Endothelial cell of umbilical vein (primary cell): ENCODE results near the gene LATS2. TPM values are rescaled to one million over a fixed set of nuclear protein-coding genes. Genes with fewer than 3 reads are reported as not detected.

Experiments
- BruUV-seq: library from RNA; stranded (reverse); fragments of 400-500 nt; replicated peaks from 2 replicates; lab custom pipeline; 2021; lab: Mats Ljungman, UMichigan
- CTCF ChIA-PET: fragments of 300-600, 350-600 bp; sonication (Branson Sonifier 250); formaldehyde crosslinking; loops from one replicate; lab custom pipeline; 2021; ENCODE audit warnings: antibody characterized with exemption, inconsistent platforms; lab: Charles Lee
- POLR2A ChIA-PET: fragments of 300-600, 350-600 bp; sonication (Branson Sonifier 250); formaldehyde crosslinking; loops from one replicate; lab custom pipeline; 2021; ENCODE audit warnings: antibody characterized with exemption, inconsistent platforms; lab: Charles Lee
- DNase-seq: peaks from one replicate; pipeline ENCODE4 v3.0.0-alpha.2; 2011; ENCODE audit warnings: low read depth, low spot score
- FAIRE-seq: peaks from 2 replicates; lab custom pipeline; 2011; peaks lifted over from hg19 to GRCh38; lab: Jason Lieb, UNC
- H2AFZ ChIP-seq: 2 replicates; pipeline ENCODE4 v1.6.0; 2012; ENCODE audit warnings: low read depth, low read length, control low read depth, inconsistent platforms
- H3K27ac ChIP-seq: 2 replicates; pipeline ENCODE4 v1.5.1; 2011; ENCODE audit warnings: low read depth, mild to moderate bottlenecking, control low read depth, low read length, moderate library complexity; ENCODE audit not compliant: insufficient read depth
- H3K27me3 ChIP-seq, 2 experiments: 2 replicates each; pipeline versions ENCODE4 v1.6.0 to v1.6.1; 2011; ENCODE audit warnings: low read length in 2 of 2, mixed read lengths in 1 of 2; ENCODE audit not compliant: control insufficient read depth in 2 of 2, insufficient read depth in 2 of 2
- H3K36me3 ChIP-seq, 2 experiments: 2 replicates in 1 of 2; 3 replicates in 1 of 2; pipeline ENCODE4 v1.5.1; 2011; ENCODE audit warnings: low read length in 2 of 2, mild to moderate bottlenecking in 1 of 2, moderate library complexity in 1 of 2; ENCODE audit not compliant: control insufficient read depth in 2 of 2, insufficient read depth in 2 of 2; ENCODE audit errors: extremely low read depth in 1 of 2
- H3K4me1 ChIP-seq: 3 replicates; pipeline ENCODE4 v1.5.1; 2011; ENCODE audit warnings: mild to moderate bottlenecking, low read length; ENCODE audit not compliant: control insufficient read depth, insufficient read depth; ENCODE audit errors: extremely low read depth
- H3K4me2 ChIP-seq: 2 replicates; pipeline ENCODE4 v1.6.1; 2011; ENCODE audit warnings: low read length, control low read depth, mixed read lengths; ENCODE audit not compliant: insufficient read depth
- H3K4me3 ChIP-seq, 3 experiments: fragments of 200-600 bp in 1 of 3; sonication (generic), shearing (Covaris generic) in 1 of 3; replicated peaks in 1 of 3; 2 replicates each; pipeline ENCODE4 v1.5.1; 2011 to 2016; ENCODE audit warnings: control low read depth in 3 of 3, low read length in 3 of 3, mild to moderate bottlenecking in 2 of 3, inconsistent platforms in 1 of 3, low read depth in 1 of 3, moderate library complexity in 1 of 3; ENCODE audit not compliant: insufficient read depth in 1 of 3
- H3K79me2 ChIP-seq: 2 replicates; pipeline ENCODE4 v1.6.0; 2012; ENCODE audit warnings: low read length, inconsistent platforms; ENCODE audit not compliant: control insufficient read depth, insufficient read depth
- H3K9ac ChIP-seq: replicated peaks from 2 replicates; pipeline ENCODE3; 2011; ENCODE audit warnings: low read length, control low read depth; ENCODE audit not compliant: insufficient read depth; ENCODE audit errors: extremely low read depth
- H3K9me1 ChIP-seq: replicated peaks from 3 replicates; pipeline ENCODE4 v1.6.0; 2011; ENCODE audit warnings: mild to moderate bottlenecking, low read length; ENCODE audit not compliant: control insufficient read depth, insufficient read depth; ENCODE audit errors: extremely low read depth
- H3K9me3 ChIP-seq: replicated peaks from 2 replicates; pipeline ENCODE4 v1.5.1; 2012; ENCODE audit warnings: low read length, inconsistent platforms; ENCODE audit not compliant: control insufficient read depth, insufficient read depth
- H4K20me1 ChIP-seq: replicated peaks from 2 replicates; pipeline ENCODE3; 2011; ENCODE audit warnings: mild to moderate bottlenecking, low read length; ENCODE audit not compliant: control insufficient read depth, insufficient read depth; ENCODE audit errors: extremely low read depth
- EZH2 ChIP-seq: IDR thresholded peaks from 2 replicates; pipeline ENCODE4 v1.6.1; 2012; ENCODE audit warnings: borderline replicate concordance, low read depth, mild to moderate bottlenecking, moderate library complexity, low read length, inconsistent platforms; ENCODE audit not compliant: severe bottlenecking
- FOS ChIP-seq: IDR thresholded peaks from 2 replicates; pipeline ENCODE4 v1.6.1; 2011; ENCODE audit warnings: mild to moderate bottlenecking, low read length, moderate library complexity, borderline replicate concordance; ENCODE audit not compliant: insufficient read depth
- GATA2 ChIP-seq: IDR thresholded peaks from 2 replicates; pipeline ENCODE4 v1.7.0; 2011; ENCODE audit warnings: low read depth, mild to moderate bottlenecking, moderate library complexity, mixed read lengths, low read length; ENCODE audit not compliant: insufficient read length, insufficient read depth
- JUN ChIP-seq: IDR thresholded peaks from 2 replicates; pipeline ENCODE4 v1.6.1; 2011; ENCODE audit warnings: borderline replicate concordance, low read depth; ENCODE audit not compliant: insufficient read length, insufficient read depth
- POLR2A ChIP-seq: IDR thresholded peaks from 2 replicates; pipeline ENCODE4 v1.6.1; 2012; ENCODE audit warnings: low read depth, mild to moderate bottlenecking, control low read depth, low read length
- POLR2AphosphoS5 ChIP-seq: IDR thresholded peaks from 2 replicates; pipeline ENCODE4 v1.6.1; 2012; ENCODE audit warnings: low read depth, mild to moderate bottlenecking, control low read depth, low read length, moderate library complexity; ENCODE audit not compliant: insufficient read depth
- dilution Hi-C: fragments of 300-500 bp; cut with MboI; formaldehyde crosslinking; loops from one replicate; pipeline ENCODE4 v1.15.0; 2019; ENCODE audit warnings: low sequenced_read_pairs; ENCODE audit not compliant: extremely low pct_ligation_motif_present
- intact Hi-C: fragments of 100-400 bp; cut with micrococcal nuclease; formaldehyde crosslinking; loops from one replicate; pipeline ENCODE4 v1.10.0; 2022
- polyA plus RNA-seq, 4 experiments: library from polyadenylated mRNA; depleted of rRNA in 3 of 4; stranded (reverse) in 3 of 4; unstranded in 1 of 4; fragments of >200 nt; gene quantifications; 2 replicates each; pipeline versions ENCODE4 v1.2.1 to v1.2.3, GENCODE V29; 2011 to 2012; ENCODE audit warnings: missing spikeins in 1 of 4
- total RNA-seq: library from RNA; stranded (reverse); gene quantifications from 2 replicates; pipeline ENCODE4 v1.2.3, GENCODE V29; 2021
- TF ChIP-seq, protein P1 (sequence below): IDR thresholded peaks from 2 replicates; pipeline ENCODE4 v1.6.1; 2011; ENCODE audit not compliant: insufficient read depth, insufficient read length

Gene LATS2
- total and polyA plus RNA-seq, 2 donors (not counting 3 experiments of a cell fraction or from before 2014, with no cell fraction given): 33.5 to 67.6 TPM

DNA sequence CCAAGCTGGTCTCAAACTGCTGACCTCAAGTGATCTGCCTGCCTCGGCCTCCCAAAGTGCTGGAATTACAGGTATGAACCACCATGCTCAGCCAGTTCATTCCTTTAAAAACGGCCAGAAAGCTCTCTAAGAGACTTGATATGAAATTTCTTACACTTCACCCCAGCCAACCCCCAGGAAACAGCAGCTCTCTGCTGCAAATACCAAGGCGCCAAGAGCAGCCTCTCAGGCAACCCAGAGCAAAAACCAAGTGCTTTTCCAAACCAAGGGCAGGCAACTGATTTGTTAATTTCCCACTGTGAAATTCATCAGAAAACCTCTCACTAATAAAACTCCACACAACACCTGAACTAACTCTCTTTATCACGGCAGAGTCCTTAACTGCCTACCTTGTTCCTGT lies 44.9 kb downstream of the LATS2 start:
- BruUV-seq: no TSS peak
- Histone ChIP-seq H3K27ac (peak overlapping the region; percentile 87), H3K4me1 (peaks cover 51% of the 10 kb centered on the region), H3K9me3 (no peaks in the 10 kb centered on the region), H2AFZ (no peak overlapping the region), H4K20me1 (peaks cover 7% of the 10 kb centered on the region), H3K27me3 (no peaks in the 10 kb centered on the region), H3K4me2 (peak overlapping the region; percentile 57), H3K9me1 (no peaks in the 10 kb centered on the region), H3K9ac (no peak overlapping the region), H3K79me2 (peaks cover 87% of the 10 kb centered on the region), H3K36me3 (peaks cover 2 to 6% of the 10 kb centered on the region in 2 experiments), H3K4me3 (no peak overlapping the region)
- DNase-seq (no peak), FAIRE-seq (no peak)
- intact Hi-C loops: no loop called here
- CTCF ChIA-PET: interaction anchor here (1.0 to 2.5 kb wide), 7 partner anchors 11 to 73 kb away, joined by 3 to 10 read pairs (median 4); no protein-coding TSS in a partner anchor
- dilution Hi-C loops: no loop called here
- POLR2A ChIA-PET: interaction anchor here (0.6 to 1.4 kb wide), 3 partner anchors 18 to 115 kb away, joined by 4 to 7 read pairs (median 4); no protein-coding TSS in a partner anchor
- no peak for TF ChIP-seq GATA2
- no peak for TF ChIP-seq POLR2AphosphoS5
- no peak for TF ChIP-seq JUN
- TF ChIP-seq FOS: no peak
- TF ChIP-seq, protein P1, sequence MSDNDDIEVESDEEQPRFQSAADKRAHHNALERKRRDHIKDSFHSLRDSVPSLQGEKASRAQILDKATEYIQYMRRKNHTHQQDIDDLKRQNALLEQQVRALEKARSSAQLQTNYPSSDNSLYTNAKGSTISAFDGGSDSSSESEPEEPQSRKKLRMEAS: no peak
- TF ChIP-seq POLR2A: no peak
- TF ChIP-seq EZH2: no peak

GRCh38 chr13:21015284-21015683 lies 46.1 kb downstream of the LATS2 start:
- TF ChIP-seq EZH2 (no peak), POLR2AphosphoS5 (no peak), POLR2A (no peak), FOS (peak; percentile 20)
- FAIRE-seq (no peak), DNase-seq (no peak)
- Histone ChIP-seq H3K9me1 (no peaks in the 10 kb centered on the region), H3K4me1 (peaks cover 51% of the 10 kb centered on the region), H2AFZ (no peak overlapping the region), H4K20me1 (peaks cover 9% of the 10 kb centered on the region), H3K27me3 (no peaks in the 10 kb centered on the region), H3K27ac (peak overlapping the region; percentile 32), H3K4me3 (no peak overlapping the region), H3K9ac (no peak overlapping the region), H3K36me3 (peaks cover 0 to 4% of the 10 kb centered on the region in 2 experiments), H3K4me2 (peak overlapping the region; percentile 8), H3K9me3 (no peaks in the 10 kb centered on the region), H3K79me2 (peaks cover 87% of the 10 kb centered on the region)
- no TSS peak for BruUV-seq
- intact Hi-C loops (loop anchor here (2.0 kb wide), 1 partner anchor 14 kb away; no protein-coding TSS in a partner anchor), dilution Hi-C loops (no loop called here)
- CTCF ChIA-PET: interaction anchor here (0.6 to 1.9 kb wide), 4 partner anchors 17 to 161 kb away, joined by 3 to 6 read pairs (median 3); partner anchors contain the start of genes MRPL57 and SKA3
- POLR2A ChIA-PET: no interaction called here
